HG03354 (cell line): Measurements from ENCODE around the gene XRCC5.

ENCODE experiments used
- ATAC-seq: cut with Tn5 transposase; IDR thresholded peaks from one replicate; pipeline ENCODE4 v1.9.1; 2021; ENCODE audit warnings: mild to moderate bottlenecking; ENCODE audit not compliant: unreplicated experiment, poor library complexity, severe bottlenecking

XRCC5 gene

DNA sequence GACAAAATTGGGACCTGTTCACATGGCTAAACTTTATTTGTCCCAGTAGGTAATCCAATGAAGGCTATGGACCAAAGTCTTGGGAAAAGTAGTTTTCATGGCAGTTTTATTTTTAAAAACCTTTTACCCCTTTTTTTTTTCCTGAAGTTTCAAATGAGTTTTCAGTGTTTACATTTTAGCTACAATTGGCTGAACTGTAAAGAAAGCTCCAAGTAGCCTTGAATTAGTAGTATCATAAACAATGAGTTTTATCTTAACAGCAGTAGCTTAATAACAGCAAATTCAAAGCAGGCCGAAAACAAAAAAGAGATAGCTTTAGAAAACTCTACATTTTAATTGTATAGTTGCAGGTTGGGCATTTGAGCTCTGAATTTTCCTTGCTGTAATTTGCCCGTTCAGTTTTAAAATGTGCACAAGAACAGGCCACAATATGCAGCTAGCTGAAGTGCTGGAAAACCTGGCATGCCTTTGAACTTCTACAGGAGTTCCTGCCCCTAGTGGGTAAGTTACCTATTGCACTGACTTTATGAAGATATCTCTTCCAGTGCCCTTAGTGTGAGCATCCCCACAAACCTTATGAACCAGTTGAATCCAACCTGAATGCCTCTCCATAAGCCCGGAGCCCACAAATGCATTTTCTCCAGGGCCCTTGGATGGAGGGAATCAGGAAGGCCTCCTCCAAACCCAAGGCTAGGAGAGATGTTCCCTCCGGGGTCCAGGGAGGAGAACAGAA is 106.7 kb downstream of the XRCC5 start:
- no peak for ATAC-seq

DNA sequence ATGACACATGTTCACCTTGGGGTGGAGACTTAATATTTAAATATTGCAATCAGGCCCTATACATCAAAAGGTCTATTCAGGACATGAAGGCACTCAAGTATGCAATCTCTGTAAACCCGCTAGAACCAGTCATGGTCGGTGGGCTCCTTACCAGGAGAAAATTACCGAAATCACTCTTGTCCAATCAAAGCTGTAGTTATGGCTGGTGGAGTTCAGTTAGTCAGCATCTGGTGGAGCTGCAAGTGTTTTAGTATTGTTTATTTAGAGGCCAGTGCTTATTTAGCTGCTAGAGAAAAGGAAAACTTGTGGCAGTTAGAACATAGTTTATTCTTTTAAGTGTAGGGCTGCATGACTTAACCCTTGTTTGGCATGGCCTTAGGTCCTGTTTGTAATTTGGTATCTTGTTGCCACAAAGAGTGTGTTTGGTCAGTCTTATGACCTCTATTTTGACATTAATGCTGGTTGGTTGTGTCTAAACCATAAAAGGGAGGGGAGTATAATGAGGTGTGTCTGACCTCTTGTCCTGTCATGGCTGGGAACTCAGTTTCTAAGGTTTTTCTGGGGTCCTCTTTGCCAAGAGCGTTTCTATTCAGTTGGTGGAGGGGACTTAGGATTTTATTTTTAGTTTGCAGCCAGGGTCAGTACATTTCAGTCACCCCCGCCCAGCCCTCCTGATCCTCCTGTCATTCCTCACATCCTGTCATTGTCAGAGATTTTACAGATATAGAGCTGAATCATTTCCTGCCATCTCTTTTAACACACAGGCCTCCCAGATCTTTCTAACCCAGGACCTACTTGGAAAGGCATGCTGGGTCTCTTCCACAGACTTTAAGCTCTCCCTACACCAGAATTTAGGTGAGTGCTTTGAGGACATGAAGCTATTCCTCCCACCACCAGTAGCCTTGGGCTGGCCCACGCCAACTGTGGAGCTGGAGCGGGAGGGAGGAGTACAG is 108.1 kb downstream of the XRCC5 start:
- no peak for ATAC-seq

DNA sequence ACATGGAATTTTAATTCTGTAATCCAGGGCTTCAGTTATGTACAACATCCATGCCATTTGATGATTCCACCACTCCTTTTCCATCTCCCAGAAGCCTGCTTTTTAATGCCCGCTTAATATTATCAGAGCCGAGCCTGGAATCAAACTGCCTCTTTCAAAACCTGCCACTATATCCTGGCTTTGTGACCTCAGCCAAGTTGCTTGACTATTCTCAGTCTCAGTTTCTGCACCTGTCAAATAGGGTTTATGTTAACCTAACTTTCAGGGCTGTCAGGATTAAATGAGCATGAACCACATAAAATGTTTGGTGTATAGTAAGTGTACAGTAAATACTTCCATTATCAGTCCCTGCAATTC is 108.7 kb downstream of the XRCC5 start:
- peak; percentile 43 for ATAC-seq

DNA sequence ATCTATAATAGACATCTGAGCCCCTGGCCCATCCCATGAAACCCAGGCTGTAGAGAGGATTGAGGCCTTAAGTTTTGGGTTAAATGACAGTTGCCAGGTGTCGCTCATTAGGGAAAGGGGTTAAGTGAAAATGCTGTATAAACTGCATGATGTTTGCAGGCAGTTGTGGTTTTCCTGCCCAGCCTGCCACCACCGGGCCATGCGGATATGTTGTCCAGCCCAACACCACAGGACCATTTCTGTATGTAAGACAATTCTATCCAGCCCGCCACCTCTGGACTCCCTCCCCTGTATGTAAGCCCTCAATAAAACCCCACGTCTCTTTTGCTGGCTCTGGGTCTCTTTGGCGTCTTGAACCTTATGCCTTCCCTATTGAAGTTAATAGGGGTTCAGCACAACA is 110.7 kb downstream of the XRCC5 start:
- ATAC-seq = no peak

DNA sequence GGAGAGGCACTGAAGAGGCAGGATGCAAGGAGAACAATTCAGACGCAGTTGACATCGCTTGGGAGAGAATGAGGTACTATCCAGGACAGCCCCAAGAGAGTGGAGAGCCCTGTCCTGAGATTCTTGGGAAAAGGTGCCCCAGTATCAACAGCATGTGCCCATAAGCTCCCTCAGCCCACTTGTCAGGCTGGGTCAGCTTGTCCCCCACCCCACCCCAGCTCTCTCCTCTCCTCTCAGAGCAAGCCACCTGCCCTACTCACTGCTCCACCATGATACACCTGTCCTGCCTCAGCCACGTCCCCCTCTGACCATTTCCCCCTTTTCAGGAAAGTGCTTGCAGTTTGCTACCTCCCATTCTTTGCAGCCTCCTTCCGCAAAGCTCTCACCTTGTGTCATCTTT is 111.8 kb downstream of the XRCC5 start:
- no peak for ATAC-seq

DNA sequence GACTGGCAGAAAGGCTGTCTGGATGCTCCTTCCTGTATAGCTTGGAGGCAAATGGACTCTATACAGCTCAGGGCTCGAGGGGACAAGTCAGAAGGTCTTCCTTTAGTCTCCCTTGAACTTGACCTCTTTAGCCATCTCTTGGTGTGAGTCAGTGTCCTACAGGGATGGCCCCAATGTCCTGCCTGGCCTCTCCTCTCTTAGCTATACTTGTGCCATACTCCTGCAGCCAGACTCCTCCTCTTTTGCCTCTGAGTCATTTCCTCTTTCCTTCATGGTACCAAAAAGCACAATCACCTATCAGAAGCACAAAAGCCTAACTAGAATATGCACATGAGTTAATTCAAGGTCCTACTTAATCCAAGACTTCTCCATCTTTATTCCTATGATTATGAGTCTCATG is 112.7 kb downstream of the XRCC5 start:
- ATAC-seq = no peak

DNA sequence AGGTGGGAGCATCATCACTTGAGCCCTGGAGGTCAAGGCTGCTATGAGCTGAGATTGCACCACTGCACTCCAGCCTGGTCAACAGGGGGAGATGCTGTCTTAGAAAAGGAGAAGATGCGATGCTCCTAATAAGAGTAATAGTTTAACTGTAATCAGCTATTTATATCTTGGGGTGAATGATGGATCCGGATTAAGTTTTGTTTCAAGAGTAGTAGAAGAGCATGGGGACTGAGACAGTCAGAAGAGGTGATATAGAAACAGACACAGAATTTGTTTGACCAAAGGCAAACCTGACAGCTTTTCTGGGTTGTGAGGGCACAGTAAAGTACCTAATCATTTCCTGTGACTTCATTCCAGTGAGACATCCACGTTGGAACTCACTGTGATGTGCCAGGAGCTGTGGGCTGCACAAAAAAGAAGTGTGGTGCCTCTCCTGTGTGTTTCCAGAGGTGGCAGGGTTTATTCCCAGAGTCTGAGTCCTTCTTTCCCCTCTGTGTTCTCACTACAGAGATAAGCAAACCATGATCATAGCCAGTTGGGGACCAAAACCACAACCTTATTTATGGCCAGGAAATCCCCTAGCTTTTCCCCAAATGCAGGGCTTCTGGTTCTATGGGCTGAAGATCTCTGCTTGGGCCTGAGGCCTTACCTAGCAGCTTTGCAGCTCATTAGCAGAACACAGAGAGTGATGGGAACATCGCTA is 113.7 kb downstream of the XRCC5 start:
- ATAC-seq = peak; percentile 67

DNA sequence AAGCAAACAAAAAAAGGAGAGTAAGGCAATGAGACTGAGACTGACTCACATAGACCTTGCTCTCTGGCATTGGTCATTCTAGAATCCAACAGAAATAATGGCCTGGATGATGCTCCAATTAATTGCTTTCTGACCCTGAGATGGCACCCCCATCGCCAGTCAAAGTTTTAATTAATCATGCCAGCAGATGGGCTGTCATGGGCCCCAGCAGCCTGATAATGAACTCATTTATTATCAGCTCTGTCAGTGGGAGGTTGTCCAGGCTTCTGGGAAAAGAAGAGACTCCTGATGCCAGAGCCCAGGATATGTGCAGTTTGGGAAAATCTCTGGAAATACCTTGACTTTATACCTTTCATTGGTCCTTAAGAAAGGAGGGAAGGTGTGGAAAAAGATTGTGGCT is 115.2 kb downstream of the XRCC5 start:
- no peak for ATAC-seq

DNA sequence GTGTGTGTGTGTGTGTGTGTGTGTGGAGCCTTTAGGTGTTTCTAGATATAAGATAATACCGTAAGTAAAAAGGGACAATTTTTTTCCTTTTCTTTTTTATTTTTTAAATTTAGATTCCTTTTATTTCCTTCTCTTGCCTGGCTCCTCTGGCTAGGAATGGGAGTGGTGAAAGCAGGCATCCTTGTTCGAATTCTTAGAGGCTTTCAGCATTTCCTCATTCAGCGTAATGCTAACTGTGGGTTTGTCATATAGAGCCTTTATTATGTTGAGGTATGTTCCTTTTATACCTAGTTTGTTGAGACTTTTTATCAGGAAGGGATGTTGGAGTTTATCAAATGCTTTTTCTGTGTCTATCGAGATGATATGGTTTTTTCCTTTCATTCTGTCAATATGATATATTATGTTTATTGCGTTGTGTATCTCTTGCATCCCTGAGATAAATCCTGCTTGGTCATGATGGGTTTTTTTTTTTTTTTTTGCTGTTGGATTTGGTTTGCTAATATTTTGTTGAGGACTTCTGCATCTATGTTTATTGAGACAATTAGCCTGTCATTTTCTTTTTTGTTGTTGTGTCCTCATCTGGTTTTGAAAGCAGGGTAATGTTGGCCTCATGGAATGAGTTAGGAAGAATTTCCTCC is 120.2 kb downstream of the XRCC5 start:
- no peak for ATAC-seq

DNA sequence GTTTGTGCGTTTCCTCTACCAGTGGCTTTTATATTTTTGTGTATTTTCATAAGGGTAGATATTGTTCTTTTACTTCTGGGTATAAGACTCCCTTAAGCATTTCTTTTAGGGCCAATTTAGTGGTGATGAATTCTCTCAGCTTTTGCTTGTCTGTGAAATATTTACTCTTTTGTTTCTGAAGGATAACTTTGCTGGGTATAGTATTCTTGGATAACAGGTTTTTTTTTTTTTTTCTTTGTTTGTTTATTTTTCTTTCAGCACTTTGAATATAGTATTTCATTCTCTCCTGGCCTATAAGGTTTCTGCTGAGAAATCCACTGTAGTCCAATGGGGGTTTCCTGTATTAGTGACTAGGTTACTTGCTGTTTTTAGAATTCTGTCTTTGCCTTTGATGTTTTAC is 122.7 kb downstream of the XRCC5 start:
- ATAC-seq = no peak

DNA sequence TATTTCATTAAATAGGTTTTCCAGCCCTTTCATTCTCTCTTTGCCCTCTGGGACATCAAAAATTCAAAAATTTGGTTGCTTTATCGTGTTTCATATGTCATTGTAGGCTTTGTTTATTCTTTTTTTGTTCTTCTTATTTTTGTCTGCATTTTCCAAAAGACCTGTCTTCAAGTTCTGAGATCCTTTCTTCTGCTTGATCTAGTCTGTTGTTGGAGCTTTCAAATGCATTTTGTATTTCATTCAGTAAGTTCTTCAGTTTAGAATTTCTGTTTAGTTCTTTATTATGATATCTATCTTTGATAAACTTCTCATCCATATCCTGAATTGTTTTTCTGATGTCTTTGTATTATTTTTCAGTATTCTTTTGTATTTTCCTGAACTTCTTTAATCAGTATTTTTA is 123.6 kb downstream of the XRCC5 start:
- no peak for ATAC-seq

DNA sequence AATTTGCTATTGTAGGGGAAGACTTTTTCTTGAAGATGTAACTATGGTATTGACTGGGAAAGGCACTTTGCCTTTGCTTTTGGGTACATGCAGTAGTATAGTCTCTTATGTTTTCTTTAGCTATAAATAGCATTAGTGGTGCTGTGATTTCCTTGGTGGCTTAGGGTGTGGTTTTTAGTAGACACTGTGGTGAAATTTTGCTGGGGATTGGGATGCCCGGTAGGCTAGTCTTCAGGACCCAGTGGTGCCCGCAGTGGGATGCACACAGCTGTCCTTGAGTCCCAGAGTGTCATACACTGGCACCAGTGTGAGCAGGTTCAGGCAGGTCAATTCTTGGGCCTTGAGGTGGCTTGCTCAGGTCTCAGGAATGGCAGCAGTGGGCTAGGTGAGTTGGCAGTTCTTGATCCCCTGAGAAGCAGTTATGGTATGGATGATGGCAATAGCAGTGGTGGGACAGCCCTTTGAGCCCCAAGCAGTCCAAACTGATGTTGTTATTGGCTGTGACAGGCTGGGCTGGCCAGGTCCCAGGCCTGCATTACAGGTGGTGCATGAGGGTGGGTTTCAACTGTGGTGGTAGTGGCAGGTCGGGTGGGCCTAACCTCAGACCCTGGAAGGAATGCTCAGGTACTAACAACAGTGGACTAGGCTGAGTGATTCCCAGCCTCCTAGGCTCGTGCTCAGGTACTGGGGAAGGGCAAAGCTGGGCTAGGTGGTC is 124.3 kb downstream of the XRCC5 start:
- ATAC-seq = no peak

DNA sequence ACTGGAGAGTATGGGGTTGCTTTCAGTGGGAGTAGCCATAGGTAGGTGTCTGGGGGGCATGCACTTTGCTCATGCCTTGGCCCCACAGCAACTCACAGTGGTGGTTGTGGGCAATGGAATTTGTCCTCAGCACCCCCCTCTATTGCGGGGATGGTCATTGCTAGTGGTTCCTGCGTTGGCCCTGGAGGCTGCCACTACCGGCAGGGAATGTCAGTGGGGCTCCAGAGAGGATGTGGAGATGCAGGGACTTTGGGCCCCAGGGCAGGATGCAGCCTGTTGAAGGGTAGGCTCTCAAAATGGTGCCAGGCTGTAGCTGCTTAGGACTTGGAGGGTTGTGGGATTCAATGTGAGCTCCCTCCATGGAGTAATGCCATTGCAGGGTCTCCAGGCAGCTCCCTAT is 125.0 kb downstream of the XRCC5 start:
- no peak for ATAC-seq

DNA sequence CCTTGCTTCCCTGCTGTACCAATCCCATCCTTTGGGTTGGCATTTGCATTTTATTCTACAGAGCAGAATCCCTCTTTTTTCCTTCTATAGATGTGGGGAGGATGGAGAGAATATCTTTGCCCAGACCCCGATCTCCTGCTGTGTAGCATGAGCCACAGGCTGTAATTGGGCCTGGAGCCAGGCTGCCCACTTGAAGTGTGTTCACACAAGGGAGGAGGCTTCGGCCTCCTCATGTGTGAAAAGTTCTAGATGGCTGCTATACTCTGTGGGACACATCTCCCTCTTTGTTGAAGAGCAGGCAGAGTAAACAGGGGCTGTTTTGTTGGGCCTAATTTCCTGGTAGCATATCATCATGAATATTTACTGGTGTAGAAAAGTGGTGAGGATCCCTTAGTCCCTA is 126.3 kb downstream of the XRCC5 start:
- ATAC-seq = no peak

DNA sequence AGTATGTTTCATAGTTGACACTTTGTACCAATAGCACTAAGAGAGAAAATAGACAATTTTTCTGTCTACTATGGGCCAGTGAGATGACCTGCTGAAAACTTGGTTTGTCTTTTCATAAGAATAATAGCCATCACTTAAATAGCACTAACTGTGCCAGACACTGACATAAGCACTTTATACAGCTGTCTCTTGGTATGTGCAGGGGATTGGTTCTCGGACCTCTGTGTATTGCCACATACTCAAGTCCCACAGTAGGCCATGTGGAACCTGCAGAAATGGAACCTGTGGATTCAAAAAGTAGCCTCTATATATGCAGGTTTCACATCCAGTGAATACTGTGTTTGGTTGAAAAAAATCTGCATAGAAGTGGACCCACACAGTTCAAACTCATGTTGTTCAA is 126.7 kb downstream of the XRCC5 start:
- ATAC-seq = no peak

DNA sequence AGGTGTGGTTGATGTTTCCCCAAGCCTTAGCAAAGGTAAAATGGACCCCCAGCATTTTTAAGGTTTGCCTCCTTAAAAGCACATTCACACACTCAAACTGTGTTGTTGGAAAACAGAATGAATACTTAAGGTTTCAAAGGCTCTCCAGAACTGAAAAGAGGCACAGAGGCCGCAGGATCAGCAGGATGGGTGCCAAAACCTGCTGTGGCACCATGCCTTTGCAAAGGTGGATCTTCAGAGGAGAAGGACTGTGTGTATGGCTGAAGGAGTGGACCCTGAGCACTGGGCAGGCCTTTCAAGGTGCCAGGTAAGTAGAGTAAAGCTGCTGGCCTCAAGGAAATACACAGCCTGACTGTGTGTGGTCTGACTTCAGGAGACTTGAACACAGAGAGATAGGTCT is 127.3 kb downstream of the XRCC5 start:
- no peak for ATAC-seq

DNA sequence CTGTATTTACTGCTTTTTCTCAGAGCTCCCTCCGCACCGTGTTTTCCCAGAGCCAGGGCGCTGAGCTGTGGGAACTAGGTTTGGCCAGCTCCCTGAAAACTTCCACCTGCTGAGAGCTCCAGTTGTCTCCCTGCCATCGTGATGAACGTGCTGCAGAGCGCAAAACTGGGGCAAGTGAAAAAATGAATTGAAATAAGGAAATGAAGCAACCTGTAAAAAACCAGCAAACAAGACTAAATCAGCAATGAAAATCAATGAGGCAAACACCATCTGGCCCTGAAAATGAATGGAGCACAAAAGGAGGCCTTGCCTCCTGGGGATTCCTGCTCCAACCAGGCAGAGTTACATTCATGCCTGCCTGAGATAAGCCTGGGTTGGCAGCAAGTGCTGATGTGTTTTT is 133.2 kb downstream of the XRCC5 start:
- no peak for ATAC-seq

DNA sequence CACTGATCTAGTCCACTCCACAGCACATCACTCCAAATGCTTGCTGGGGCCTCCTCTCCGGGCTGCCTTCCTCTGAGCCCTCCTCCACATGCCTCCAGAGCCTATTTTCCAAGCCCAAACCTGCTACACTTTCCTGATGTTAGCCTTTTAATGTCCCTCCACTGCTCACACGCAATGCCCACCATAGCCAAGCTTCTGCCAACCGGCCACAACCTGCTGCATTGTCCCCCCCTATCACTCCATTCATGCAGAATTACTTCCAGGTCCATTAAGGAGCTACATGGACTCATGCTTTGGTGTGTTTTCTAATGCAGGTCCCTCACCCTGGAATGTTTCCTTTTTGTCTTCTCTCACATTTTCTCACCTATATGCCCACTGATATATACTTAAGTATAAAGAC is 133.9 kb downstream of the XRCC5 start:
- ATAC-seq = no peak

DNA sequence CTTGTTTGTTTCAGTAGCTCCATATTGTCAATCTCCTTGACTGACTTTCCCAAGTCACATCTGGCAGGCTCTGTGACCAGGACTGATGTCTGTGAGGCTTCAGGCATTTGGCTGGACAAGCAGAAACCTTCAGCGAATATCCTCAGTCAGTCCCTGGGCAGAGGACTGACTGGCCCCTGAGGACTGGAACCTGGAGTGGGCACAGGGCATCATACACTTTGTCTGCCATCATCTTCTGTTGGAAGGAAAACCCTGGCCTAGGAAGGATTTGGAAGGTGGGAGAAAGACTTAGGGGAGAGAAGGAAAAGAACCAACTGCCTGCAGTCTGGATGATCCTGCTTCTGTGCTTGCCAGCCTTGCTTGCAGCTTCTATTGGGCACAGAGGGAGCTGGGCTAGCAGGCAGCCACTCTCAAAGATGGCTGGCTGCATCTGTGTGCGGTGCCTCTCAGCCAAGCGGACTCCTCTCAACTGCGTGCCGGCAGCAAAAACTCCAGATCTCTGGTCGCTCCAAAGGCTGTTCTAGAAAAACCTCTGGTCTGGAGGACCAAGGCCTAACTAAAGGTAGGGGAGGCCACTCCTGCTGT is 136.3 kb downstream of the XRCC5 start:
- no peak for ATAC-seq
